HG03342 (cell line): Measurements from ENCODE around the gene POLQ.
"Not testable (repeated sequence)": the region's sequence is repeated elsewhere in the genome, so short reads cannot be mapped to it uniquely, and the experiment has no call there.

Source experiments
- ATAC-seq: cut with Tn5 transposase; IDR thresholded peaks from one replicate; pipeline ENCODE4 v1.9.1; 2021; ENCODE audit warnings: mild to moderate bottlenecking, moderate library complexity; ENCODE audit not compliant: unreplicated experiment

POLQ gene

GRCh38 chr3:121430664-121431215 is 115.0 kb downstream of the POLQ start:
- ATAC-seq, result no peak

GRCh38 chr3:121424549-121424948 is 121.2 kb downstream of the POLQ start:
- no peak for ATAC-seq

GRCh38 chr3:121418182-121418581 is 127.6 kb downstream of the POLQ start:
- no peak for ATAC-seq

- no peak for ATAC-seq
Measured at GRCh38 chr3:121414924-121415323, 130.9 kb downstream of the POLQ start.

- no peak for ATAC-seq
Measured at GRCh38 chr3:121411523-121411922, 134.3 kb downstream of the POLQ start.

- ATAC-seq, result no peak
Measured at GRCh38 chr3:121405631-121406030, 140.2 kb downstream of the POLQ start.

GRCh38 chr3:121399820-121400219 is 146.0 kb downstream of the POLQ start:
- ATAC-seq, result no peak

- not testable (repeated sequence) for ATAC-seq
Measured at GRCh38 chr3:121398051-121398450, 147.7 kb downstream of the POLQ start.

GRCh38 chr3:121395967-121396366 is 149.8 kb downstream of the POLQ start:
- ATAC-seq, result not testable (repeated sequence)

- ATAC-seq, result not testable (repeated sequence)
Measured at GRCh38 chr3:121388308-121388707, 157.5 kb downstream of the POLQ start.
